H1 (cell line): Measurements from ENCODE around the gene APBB1. TPM values are rescaled to one million over a fixed set of nuclear protein-coding genes. Genes with fewer than 3 reads are reported as not detected.

Source experiments
- CTCF ChIA-PET: fragments of 300-600 bp; sonication (Branson Sonifier 250); formaldehyde crosslinking; loops from one replicate; lab custom pipeline; 2021; ENCODE audit not compliant: partially characterized antibody; lab: Charles Lee
- POLR2A ChIA-PET: fragments of 300-600 bp; sonication (Branson Sonifier 250); formaldehyde crosslinking; loops from one replicate; lab custom pipeline; 2021; ENCODE audit warnings: inconsistent platforms; ENCODE audit not compliant: partially characterized antibody; lab: Charles Lee
- DNase-seq, 2 experiments: peaks; one replicate each; pipeline versions ENCODE4 v3.0.0 to v3.0.0-alpha.2; 2010 to 2022; ENCODE audit warnings: low spot score in 2 of 2, low read depth in 1 of 2, mixed read lengths in 1 of 2
- FAIRE-seq: peaks from 2 replicates; lab custom pipeline; 2011; peaks lifted over from hg19 to GRCh38; lab: Jason Lieb, UNC
- H2AFZ ChIP-seq: 2 replicates; pipeline ENCODE4 v1.8.1; 2012; ENCODE audit warnings: low read length, inconsistent platforms
- H2AK5ac ChIP-seq: 2 replicates; pipeline ENCODE4 v1.6.1; 2013; ENCODE audit warnings: low read depth, low read length
- H2BK120ac ChIP-seq: replicated peaks from 2 replicates; pipeline ENCODE3; 2013; ENCODE audit warnings: low read depth, low read length, inconsistent platforms
- H2BK12ac ChIP-seq: 2 replicates; pipeline ENCODE4 v1.6.1; 2013; ENCODE audit warnings: low read depth, low read length
- H2BK15ac ChIP-seq: 2 replicates; pipeline ENCODE4 v1.6.1; 2013; ENCODE audit warnings: low read length
- H2BK20ac ChIP-seq: 2 replicates; pipeline ENCODE4 v1.6.1; 2013; ENCODE audit warnings: low read length
- H2BK5ac ChIP-seq: 2 replicates; pipeline ENCODE4 v1.6.1; 2013; ENCODE audit warnings: low read depth, low read length
- H3K14ac ChIP-seq: 2 replicates; pipeline ENCODE4 v1.6.1; 2013; ENCODE audit warnings: inconsistent platforms; ENCODE audit not compliant: insufficient read length
- H3K18ac ChIP-seq: 2 replicates; pipeline ENCODE4 v1.6.1; 2013; ENCODE audit warnings: low read length; ENCODE audit errors: extremely low read depth
- H3K23ac ChIP-seq: 2 replicates; pipeline ENCODE4 v1.6.1; 2013; ENCODE audit warnings: inconsistent platforms; ENCODE audit not compliant: insufficient read length
- H3K23me2 ChIP-seq: 2 replicates; pipeline ENCODE4 v1.6.1; 2013; ENCODE audit warnings: low read depth, low read length
- H3K27ac ChIP-seq: 2 replicates; pipeline ENCODE4 v1.6.1; 2011; ENCODE audit warnings: low read depth, low read length, inconsistent platforms
- H3K27me3 ChIP-seq, 4 experiments: replicated peaks in 1 of 4; 1 replicate in 1 of 4; 2 replicates in 3 of 4; pipeline versions ENCODE4 v1.6.1 to v1.8.1; 2011 to 2013; ENCODE audit warnings: low read length in 3 of 4, mild to moderate bottlenecking in 3 of 4, inconsistent platforms in 2 of 4, mixed read lengths in 2 of 4, moderate library complexity in 1 of 4; ENCODE audit not compliant: control insufficient read depth in 3 of 4, insufficient read depth in 3 of 4; ENCODE audit errors: extremely low read depth in 1 of 4
- H3K36me3 ChIP-seq, 4 experiments: 2 replicates each; pipeline versions ENCODE4 v1.6.1 to v1.8.1; 2011 to 2013; ENCODE audit warnings: mild to moderate bottlenecking in 4 of 4, low read length in 3 of 4, moderate library complexity in 2 of 4, control low read depth in 1 of 4, inconsistent platforms in 1 of 4; ENCODE audit not compliant: insufficient read depth in 4 of 4, control insufficient read depth in 2 of 4
- H3K4ac ChIP-seq: replicated peaks from 2 replicates; pipeline ENCODE3; 2013; ENCODE audit warnings: low read length, low read depth, mixed read lengths, inconsistent platforms; ENCODE audit not compliant: insufficient read length
- H3K4me1 ChIP-seq, 4 experiments: replicated peaks in 1 of 4; 1 replicate in 1 of 4; 2 replicates in 3 of 4; pipeline versions ENCODE4 v1.6.1 to v1.8.1; 2011 to 2013; ENCODE audit warnings: low read length in 3 of 4, inconsistent platforms in 2 of 4, mixed read lengths in 1 of 4; ENCODE audit not compliant: insufficient read depth in 4 of 4, control insufficient read depth in 3 of 4
- H3K4me2 ChIP-seq, 2 experiments: 2 replicates each; pipeline versions ENCODE4 v1.6.1 to v1.8.1; 2011 to 2013; ENCODE audit warnings: low read depth in 2 of 2, low read length in 2 of 2, control low read depth in 1 of 2, inconsistent platforms in 1 of 2, mild to moderate bottlenecking in 1 of 2; ENCODE audit not compliant: insufficient read depth in 1 of 2
- H3K4me3 ChIP-seq, 4 experiments: fragments of 200-600, 300-600 bp in 1 of 4; sonication (generic), shearing (Covaris generic), sonication (Bioruptor Twin) in 1 of 4; 2 replicates each; pipeline versions ENCODE4 v1.5.1 to v1.8.1; 2011 to 2016; ENCODE audit warnings: low read length in 4 of 4, low read depth in 3 of 4, control low read depth in 2 of 4, inconsistent platforms in 2 of 4, mild to moderate bottlenecking in 2 of 4, mixed read lengths in 1 of 4, moderate library complexity in 1 of 4; ENCODE audit not compliant: insufficient read depth in 2 of 4; ENCODE audit errors: extremely low read depth in 1 of 4
- H3K56ac ChIP-seq: replicated peaks from 2 replicates; pipeline ENCODE3; 2013; ENCODE audit warnings: low read depth, mild to moderate bottlenecking, mixed read lengths, low read length, inconsistent platforms; ENCODE audit not compliant: insufficient read length
- H3K79me1 ChIP-seq: 2 replicates; pipeline ENCODE4 v1.6.1; 2013; ENCODE audit warnings: low read depth, low read length, control low read depth
- H3K79me2 ChIP-seq, 2 experiments: 2 replicates each; pipeline versions ENCODE4 v1.6.1 to v1.8.1; 2012 to 2013; ENCODE audit warnings: low read length in 2 of 2, mild to moderate bottlenecking in 2 of 2, inconsistent platforms in 1 of 2; ENCODE audit not compliant: insufficient read depth in 2 of 2, control insufficient read depth in 1 of 2
- H3K9ac ChIP-seq, 4 experiments: replicated peaks in 1 of 4; 1 replicate in 1 of 4; 2 replicates in 3 of 4; pipeline versions ENCODE4 v1.6.1 to v1.8.1; 2011 to 2013; ENCODE audit warnings: low read depth in 3 of 4, low read length in 3 of 4, control low read depth in 2 of 4, mild to moderate bottlenecking in 2 of 4, moderate library complexity in 2 of 4, inconsistent platforms in 1 of 4; ENCODE audit errors: extremely low read depth in 1 of 4
- H3K9me3 ChIP-seq, 2 experiments: 2 replicates each; pipeline versions ENCODE4 v1.6.1 to v1.8.1; 2012 to 2013; ENCODE audit warnings: mild to moderate bottlenecking in 2 of 2, moderate library complexity in 2 of 2, control low read depth in 1 of 2, inconsistent platforms in 1 of 2, low read depth in 1 of 2, low read length in 1 of 2, mixed read lengths in 1 of 2; ENCODE audit not compliant: insufficient read depth in 2 of 2
- H4K20me1 ChIP-seq, 2 experiments: replicated peaks in 1 of 2; 2 replicates each; pipeline versions ENCODE3 to v1.8.1; 2011 to 2013; ENCODE audit warnings: inconsistent platforms in 2 of 2, low read length in 2 of 2, mild to moderate bottlenecking in 1 of 2; ENCODE audit not compliant: insufficient read depth in 2 of 2, control insufficient read depth in 1 of 2
- H4K5ac ChIP-seq: 2 replicates; pipeline ENCODE4 v1.6.1; 2013; ENCODE audit warnings: low read length, low read depth, mixed read lengths, inconsistent platforms; ENCODE audit not compliant: insufficient read length
- H4K8ac ChIP-seq: 2 replicates; pipeline ENCODE4 v1.8.0; 2013; ENCODE audit warnings: mild to moderate bottlenecking, moderate library complexity, low read length, inconsistent platforms; ENCODE audit not compliant: insufficient read depth; ENCODE audit errors: extremely low read depth
- H4K91ac ChIP-seq: replicated peaks from 2 replicates; pipeline ENCODE3; 2013; ENCODE audit warnings: low read length, mixed read lengths, inconsistent platforms; ENCODE audit not compliant: insufficient read length
- BACH1 ChIP-seq: IDR thresholded peaks from 2 replicates; pipeline ENCODE4 v1.6.1; 2012; ENCODE audit warnings: low read length, improper control_type of control experiment
- CREB1 ChIP-seq: IDR thresholded peaks from 2 replicates; pipeline ENCODE4 v1.6.1; 2012; ENCODE audit warnings: inconsistent platforms
- HDAC2 ChIP-seq, 2 experiments: fragments of 300-600 bp in 1 of 2; sonication (generic) in 1 of 2; IDR thresholded peaks; 2 replicates each; pipeline ENCODE4 v1.6.1; 2011 to 2012; ENCODE audit warnings: low read depth in 2 of 2, low read length in 2 of 2, mild to moderate bottlenecking in 2 of 2, moderate library complexity in 2 of 2, borderline replicate concordance in 1 of 2, inconsistent platforms in 1 of 2
- PHF8 ChIP-seq: fragments of 200-600 bp; sonication (generic); conservative IDR thresholded peaks from 2 replicates; pipeline ENCODE4 v1.7.1; 2012; ENCODE audit warnings: low read depth, mild to moderate bottlenecking, inconsistent platforms, low read length, moderate library complexity
- SP1 ChIP-seq: IDR thresholded peaks from 2 replicates; pipeline ENCODE4 v1.6.1; 2011; ENCODE audit warnings: low read depth, low read length
- TAF7 ChIP-seq: optimal IDR thresholded peaks from 2 replicates; pipeline ENCODE3; 2011; ENCODE audit warnings: low read depth, mild to moderate bottlenecking, inconsistent platforms, low read length, moderate library complexity, borderline replicate concordance
- WGBS, 2 experiments: shearing (Covaris generic) in 1 of 2; methylation state at CpG; one replicate each; pipeline versions ENCODE4 v1.1.6 to v1.1.7; 2013 to 2015; ENCODE audit warnings: low lambda C conversion rate in 2 of 2, mixed read lengths in 2 of 2, inconsistent platforms in 1 of 2, low coverage in 1 of 2, missing lambda C conversion rate in 1 of 2; ENCODE audit not compliant: insufficient replicate concordance in 2 of 2, insufficient coverage in 1 of 2, insufficient read length in 1 of 2; ENCODE audit errors: extremely low coverage in 1 of 2, missing lambda C conversion rate in 1 of 2; 5-methylcytosine and 5-hydroxymethylcytosine counted together
- polyA plus RNA-seq, 7 experiments: library from polyadenylated mRNA; depleted of rRNA in 3 of 7; stranded (reverse) in 5 of 7; unstranded in 2 of 7; fragments of >200 nt in 5 of 7; fragments of 200-250 nt in 2 of 7; gene quantifications; 1 replicate in 5 of 7; 2 replicates in 1 of 7; 4 replicates in 1 of 7; pipeline versions ENCODE4 v1.2.1 to v1.2.3, GENCODE V29; 2011 to 2013; ENCODE audit warnings: missing spikeins in 2 of 7, mixed read lengths in 2 of 7
- total RNA-seq: library from RNA; stranded (reverse); fragmentation: NEBNext Ultra II Directional; extraction: Animal tissue kit (Norgen Biotek cat#: 25700); gene quantifications from 2 replicates; pipeline ENCODE4 v1.2.1, GENCODE V29; 2021

The APBB1 gene
- total and polyA plus RNA-seq, 2 of the 8 experiments (the other 6 are each of a cell fraction or from before 2014, with no cell fraction given): 23.9 to 33.1 TPM

DNA sequence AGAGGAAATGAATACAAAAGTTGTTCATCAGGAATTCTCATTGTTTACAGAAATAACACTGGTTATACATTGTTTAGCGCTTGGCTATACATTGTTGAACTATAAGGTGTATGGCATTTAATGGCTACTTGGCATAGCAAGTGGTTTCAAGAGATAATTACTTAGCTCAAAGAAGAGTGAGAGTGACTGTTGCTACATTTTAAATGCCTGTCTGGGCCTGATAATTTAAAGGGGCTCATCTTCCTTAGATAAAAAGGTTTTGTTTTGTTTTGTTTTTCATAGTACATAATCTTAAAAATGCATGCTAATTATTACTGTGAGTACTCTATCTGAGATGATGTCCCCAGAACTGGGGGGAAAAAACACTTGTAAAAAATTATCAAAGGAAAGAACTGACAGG lies 30.1 kb downstream of the APBB1 start:
- no peak for TF ChIP-seq CREB1
- TF ChIP-seq SP1: no peak
- no peak for TF ChIP-seq TAF7
- TF ChIP-seq PHF8: no peak
- no peak for TF ChIP-seq HDAC2 (IDR thresholded peaks at IDR 0.05; ENCODE audit: borderline replicate concordance in 1 of 2, low read depth in 2 of 2, low read length in 2 of 2)
- TF ChIP-seq BACH1: no peak
- TF ChIP-seq, all 59 proteins: peak for 0
- Histone ChIP-seq H3K27ac (no peak overlapping the region), H3K14ac (no peak overlapping the region), H2BK20ac (no peak overlapping the region), H3K4me3 (no peak overlapping the region), H2AFZ (no peak overlapping the region), H3K18ac (no peak overlapping the region), H2BK120ac (no peak overlapping the region), H3K36me3 (no peaks in the 10 kb centered on the region), H3K79me1 (no peaks in the 10 kb centered on the region), H3K4ac (no peak overlapping the region), H2BK12ac (no peak overlapping the region), H4K20me1 (peaks cover 0 to 2% of the 10 kb centered on the region in 2 experiments), H3K9me3 (no peaks in the 10 kb centered on the region), H3K23ac (no peak overlapping the region), H2BK15ac (no peak overlapping the region), H4K8ac (no peak overlapping the region), H4K5ac (no peak overlapping the region), H3K4me1 (peaks cover 2 to 12% (median 10%) of the 10 kb centered on the region in 4 experiments; a peak in 6 of 7 replicates), H2AK5ac (no peak overlapping the region), H3K79me2 (no peaks in the 10 kb centered on the region), H2BK5ac (no peak overlapping the region), H3K27me3 (peaks cover 2 to 8% (median 4%) of the 10 kb centered on the region in 4 experiments), H3K4me2 (no peak overlapping the region; a peak in 1 of 4 replicates), H3K23me2 (no peaks in the 10 kb centered on the region; the same call in 1 of the 2 replicates), H3K56ac (no peak overlapping the region), H3K9ac (no peak overlapping the region), H4K91ac (no peak overlapping the region)
- FAIRE-seq (no peak), DNase-seq (no peak)
- WGBS, 2 experiments: 90% methylated on average over 1 of the region's 1 CpG; no CpG with 5 or more reads in 1 of the 2 experiments
- ChIA-PET CTCF (interaction anchor here (0.7 to 21.5 kb wide), 7 partner anchors 10 to 117 kb away, joined by 3 to 585 read pairs (median 6); partner anchors contain the start of gene HPX), POLR2A (no interaction called here)
